ENCODE data around the gene SFXN5.

The SFXN5 gene

GRCh38 chr2:73053316-73054114, 18.0 kb downstream of the SFXN5 start:
- Mint-ChIP-seq H3K4me1 (no peaks in the 10 kb centered on the region), H3K4me3 (no peak overlapping the region), H3K27ac (no peak overlapping the region), H3K9me3 (peaks cover 6% of the 10 kb centered on the region), H3K36me3 (no peaks in the 10 kb centered on the region)
- no peak for DNase-seq (ENCODE audit: low spot score in 2 of 2)
- ATAC-seq: no peak

- no peaks in the 10 kb centered on the region for H3K4me1 Mint-ChIP-seq
- no peak overlapping the region for H3K27ac Mint-ChIP-seq
- H3K36me3 Mint-ChIP-seq: no peaks in the 10 kb centered on the region
- ATAC-seq (no peak), DNase-seq (ENCODE audit: low spot score in 2 of 2) (no peak)
- no peak overlapping the region for H3K4me3 Mint-ChIP-seq
- H3K9me3 Mint-ChIP-seq: no peaks in the 10 kb centered on the region
Observed at GRCh38 chr2:73050121-73050545, 21.4 kb downstream of the SFXN5 start.

GRCh38 chr2:73043929-73044832, 27.3 kb downstream of the SFXN5 start:
- H3K36me3 Mint-ChIP-seq: no peaks in the 10 kb centered on the region
- ATAC-seq: peak; percentile 19
- no peak overlapping the region for H3K4me3 Mint-ChIP-seq
- H3K4me1 Mint-ChIP-seq: no peaks in the 10 kb centered on the region
- no peak for DNase-seq (ENCODE audit: low spot score in 2 of 2)
- no peaks in the 10 kb centered on the region for H3K9me3 Mint-ChIP-seq
- H3K27ac Mint-ChIP-seq: no peak overlapping the region

- H3K27ac Mint-ChIP-seq: no peak overlapping the region
- ATAC-seq: no peak
- no peak overlapping the region for H3K4me3 Mint-ChIP-seq
- no peaks in the 10 kb centered on the region for H3K36me3 Mint-ChIP-seq
- H3K4me1 Mint-ChIP-seq: no peaks in the 10 kb centered on the region
- H3K9me3 Mint-ChIP-seq: no peaks in the 10 kb centered on the region
- DNase-seq (ENCODE audit: low spot score in 2 of 2): no peak
Observed at GRCh38 chr2:73043276-73043675, 28.2 kb downstream of the SFXN5 start.

GRCh38 chr2:73037947-73038585, 33.4 kb downstream of the SFXN5 start:
- Mint-ChIP-seq H3K4me3 (no peak overlapping the region), H3K4me1 (no peaks in the 10 kb centered on the region), H3K36me3 (no peaks in the 10 kb centered on the region), H3K27ac (no peak overlapping the region), H3K9me3 (no peaks in the 10 kb centered on the region)
- ATAC-seq: no peak
- no peak for DNase-seq (ENCODE audit: low spot score in 2 of 2)

- H3K36me3 Mint-ChIP-seq: no peaks in the 10 kb centered on the region
- DNase-seq (ENCODE audit: low spot score in 2 of 2) (no peak), ATAC-seq (peak; percentile 21)
- H3K4me3 Mint-ChIP-seq: no peak overlapping the region
- no peaks in the 10 kb centered on the region for H3K4me1 Mint-ChIP-seq
- peak overlapping the region; percentile 39 for H3K27ac Mint-ChIP-seq
- no peaks in the 10 kb centered on the region for H3K9me3 Mint-ChIP-seq
Observed at GRCh38 chr2:73036766-73037165, 34.7 kb downstream of the SFXN5 start.

- ATAC-seq (no peak), DNase-seq (ENCODE audit: low spot score in 2 of 2) (no peak)
- H3K9me3 Mint-ChIP-seq: no peaks in the 10 kb centered on the region
Observed at GRCh38 chr2:73035899-73036711, 35.4 kb downstream of the SFXN5 start.

GRCh38 chr2:73034661-73035375, 36.7 kb downstream of the SFXN5 start:
- Mint-ChIP-seq H3K27ac (no peak overlapping the region), H3K9me3 (no peaks in the 10 kb centered on the region), H3K4me1 (no peaks in the 10 kb centered on the region), H3K4me3 (no peak overlapping the region), H3K36me3 (no peaks in the 10 kb centered on the region)
- DNase-seq (ENCODE audit: low spot score in 2 of 2) (no peak), ATAC-seq (no peak)

More at GRCh38 chr2:73035899-73036711, 35.4 kb downstream of the SFXN5 start:
- no peak overlapping the region for H3K4me3 Mint-ChIP-seq
- H3K27ac Mint-ChIP-seq: no peak overlapping the region
- no peaks in the 10 kb centered on the region for H3K36me3 Mint-ChIP-seq
- H3K4me1 Mint-ChIP-seq: no peaks in the 10 kb centered on the region

GRCh38 chr2:73033766-73034381, 37.6 kb downstream of the SFXN5 start:
- Mint-ChIP-seq H3K27ac (no peak overlapping the region), H3K4me1 (no peaks in the 10 kb centered on the region), H3K9me3 (no peaks in the 10 kb centered on the region), H3K4me3 (no peak overlapping the region), H3K36me3 (no peaks in the 10 kb centered on the region)
- no peak for ATAC-seq
- DNase-seq (ENCODE audit: low spot score in 2 of 2): no peak

- no peaks in the 10 kb centered on the region for H3K4me1 Mint-ChIP-seq
- no peak for ATAC-seq
- H3K4me3 Mint-ChIP-seq: no peak overlapping the region
- no peaks in the 10 kb centered on the region for H3K9me3 Mint-ChIP-seq
- H3K27ac Mint-ChIP-seq: no peak overlapping the region
- H3K36me3 Mint-ChIP-seq: no peaks in the 10 kb centered on the region
- no peak for DNase-seq (ENCODE audit: low spot score in 2 of 2)
Observed at GRCh38 chr2:73033142-73033765, 38.3 kb downstream of the SFXN5 start.

- Mint-ChIP-seq H3K4me3 (no peak overlapping the region), H3K36me3 (no peaks in the 10 kb centered on the region), H3K9me3 (no peaks in the 10 kb centered on the region), H3K27ac (no peak overlapping the region), H3K4me1 (no peaks in the 10 kb centered on the region)
- DNase-seq (ENCODE audit: low spot score in 2 of 2): no peak
- ATAC-seq: no peak
Observed at GRCh38 chr2:73032702-73033097, 38.8 kb downstream of the SFXN5 start.

GRCh38 chr2:73031725-73032701, 39.5 kb downstream of the SFXN5 start:
- H3K4me1 Mint-ChIP-seq: no peaks in the 10 kb centered on the region
- no peaks in the 10 kb centered on the region for H3K9me3 Mint-ChIP-seq
- H3K27ac Mint-ChIP-seq: no peak overlapping the region
- no peaks in the 10 kb centered on the region for H3K36me3 Mint-ChIP-seq
- H3K4me3 Mint-ChIP-seq: no peak overlapping the region
- ATAC-seq (no peak), DNase-seq (ENCODE audit: low spot score in 2 of 2) (no peak)

Measured in stimulated activated effector memory CD8-positive, alpha-beta T cell treated with anti-CD3 and anti-CD28 coated beads, Interleukin-12 subunit alpha, Interleukin-12 subunit beta, amount 100 ng/mL, for 72 hours (primary cell).